Right lobe of liver (tissue), 6 donors: ENCODE results near the gene SLC6A18. TPM values are rescaled to one million over a fixed set of nuclear protein-coding genes. Genes with fewer than 3 reads are reported as not detected.

Source experiments
- ATAC-seq, 4 donors: fragments of 200-7000 bp; cut with Tn5 transposase; one replicate each; pipeline ENCODE4 v1.9.1; 2020; ENCODE audit warnings: mild to moderate bottlenecking in 4 of 4, moderate library complexity in 4 of 4
- DNase-seq, 3 donors: peaks; one replicate each; pipeline ENCODE4 v3.0.0-alpha.2; 2020
- H3K27ac ChIP-seq, 3 donors: fragments of 200-600 bp; one replicate each; pipeline ENCODE4 v1.8.0; 2022
- H3K27me3 ChIP-seq, 2 donors: fragments of 200-600 bp; one replicate each; pipeline ENCODE4 v1.8.0; 2022
- H3K36me3 ChIP-seq, 4 donors: fragments of 200-600 bp; sonication (generic) in 1 of 4; one replicate each; pipeline versions ENCODE4 v1.5.1 to v1.8.0; 2017 to 2022; ENCODE audit warnings: control low read depth in 1 of 4
- H3K4me1 ChIP-seq, 4 donors: fragments of 200-600 bp; sonication (generic) in 1 of 4; one replicate each; pipeline versions ENCODE4 v1.5.1 to v1.8.0; 2017 to 2022; ENCODE audit warnings: control low read depth in 1 of 4
- H3K4me3 ChIP-seq, 3 donors: fragments of 200-600 bp; one replicate each; pipeline ENCODE4 v1.8.0; 2022
- H3K9me3 ChIP-seq, 4 donors: fragments of 200-600 bp; sonication (generic) in 1 of 4; one replicate each; pipeline versions ENCODE4 v1.5.1 to v1.8.0; 2017 to 2022; ENCODE audit warnings: control low read depth in 1 of 4
- CTCF ChIP-seq, 4 donors: fragments of 200-600 bp in 3 of 4; fragments of 450-650 bp in 1 of 4; IDR thresholded peaks; one replicate each; pipeline versions ENCODE4 v1.5.1 to v1.8.0; 2016 to 2022; ENCODE audit warnings: antibody characterized with exemption in 4 of 4, mild to moderate bottlenecking in 2 of 4
- POLR2A ChIP-seq: fragments of 450-650 bp; IDR thresholded peaks from one replicate; pipeline ENCODE4 v1.6.1; 2017; ENCODE audit warnings: antibody characterized with exemption, mild to moderate bottlenecking
- WGBS: methylation state at CpG from one replicate; pipeline ENCODE4 v1.1.6; 2018; ENCODE audit warnings: low coverage, low lambda C conversion rate; ENCODE audit not compliant: insufficient coverage; ENCODE audit errors: missing lambda C conversion rate; 5-methylcytosine and 5-hydroxymethylcytosine counted together
- intact Hi-C, 2 donors: fragments of 100-400 bp; cut with DNase I; formaldehyde crosslinking; loops; one replicate each; pipeline versions ENCODE4 v1.11.2 to v1.14.1; 2022
- total RNA-seq, 6 experiments: library from RNA; depleted of rRNA in 2 of 6; stranded (reverse); fragments of >200 nt in 2 of 6; fragmentation: NEBNext Ultra II Directional in 3 of 6; extraction: Animal tissue kit (Norgen Biotek cat#: 25700) in 3 of 6; gene quantifications; one replicate each; pipeline versions ENCODE4 v1.1.0 to v1.2.4, GENCODE V29; 2016 to 2023
- donor health status: DM: no; HTN: yes; CAD: no.
- donor health status: DM: no; HTN: no; CAD: no.
- donor health status: DM: no; HTN: no; CAD: no.
- donor health status: DM: no; HTN: yes; CAD: no.
- donor health status: DM: no; HTN: yes; CAD: no.

SLC6A18 gene
- total RNA-seq, 6 experiments from 2014 or later, result not detected

GRCh38 chr5:1219098-1219767 is 5.9 kb upstream of the SLC6A18 start:
- intact Hi-C loops, result no loop called here
- ATAC-seq, result no peak
- 62% methylated on average over 6 of the region's 38 CpGs for WGBS

GRCh38 chr5:1219768-1220100 is 5.4 kb upstream of the SLC6A18 start:
- DNase-seq, result no peak
- 96% methylated on average over 3 of the region's 11 CpGs for WGBS
- H3K4me1 ChIP-seq, result no peaks in the 10 kb centered on the region
- no peaks in the 10 kb centered on the region for H3K9me3 ChIP-seq
- H3K36me3 ChIP-seq, result no peaks in the 10 kb centered on the region
- H3K27ac ChIP-seq, result no peak overlapping the region
- no peaks in the 10 kb centered on the region for H3K27me3 ChIP-seq
- intact Hi-C loops, result no loop called here
- no peak overlapping the region for H3K4me3 ChIP-seq
- no peak for ATAC-seq
- TF ChIP-seq POLR2A (no peak), CTCF (IDR thresholded peaks at IDR 0.05) (no peak)

More at GRCh38 chr5:1219098-1219767, 5.9 kb upstream of the SLC6A18 start:
- H3K27ac ChIP-seq, result no peak overlapping the region
- no peak for DNase-seq
- H3K36me3 ChIP-seq, result no peaks in the 10 kb centered on the region
- TF ChIP-seq POLR2A, result no peak
- TF ChIP-seq CTCF (IDR thresholded peaks at IDR 0.05), result no peak
- H3K27me3 ChIP-seq, result no peaks in the 10 kb centered on the region
- H3K4me3 ChIP-seq, result no peak overlapping the region
- no peaks in the 10 kb centered on the region for H3K4me1 ChIP-seq
- no peaks in the 10 kb centered on the region for H3K9me3 ChIP-seq

- intact Hi-C loops, result no loop called here
- Histone ChIP-seq H3K27me3 (no peaks in the 10 kb centered on the region), H3K4me1 (no peaks in the 10 kb centered on the region), H3K27ac (no peak overlapping the region), H3K36me3 (no peaks in the 10 kb centered on the region), H3K4me3 (no peak overlapping the region), H3K9me3 (no peaks in the 10 kb centered on the region)
- ATAC-seq (no peak), DNase-seq (no peak)
- WGBS, result 91% methylated on average over 3 of the region's 9 CpGs
- no peak for TF ChIP-seq CTCF (IDR thresholded peaks at IDR 0.05)
- TF ChIP-seq POLR2A, result no peak
Observed at GRCh38 chr5:1220351-1220750, 4.8 kb upstream of the SLC6A18 start.

- Histone ChIP-seq H3K4me1 (no peaks in the 10 kb centered on the region), H3K9me3 (no peaks in the 10 kb centered on the region), H3K27me3 (no peaks in the 10 kb centered on the region), H3K36me3 (no peaks in the 10 kb centered on the region), H3K4me3 (no peak overlapping the region), H3K27ac (no peak overlapping the region)
- DNase-seq (no peak), ATAC-seq (no peak)
- TF ChIP-seq POLR2A, result no peak
- TF ChIP-seq CTCF (IDR thresholded peaks at IDR 0.05), result no peak
- WGBS, result 75% methylated on average over 2 of the region's 19 CpGs
- intact Hi-C loops, result no loop called here
Observed at GRCh38 chr5:1220831-1221230, 4.3 kb upstream of the SLC6A18 start.

- ATAC-seq, result no peak
- intact Hi-C loops, result no loop called here
- Histone ChIP-seq H3K27ac (no peak overlapping the region), H3K4me3 (no peak overlapping the region), H3K36me3 (no peaks in the 10 kb centered on the region), H3K9me3 (no peaks in the 10 kb centered on the region), H3K27me3 (no peaks in the 10 kb centered on the region), H3K4me1 (no peaks in the 10 kb centered on the region)
- DNase-seq, result no peak
- 77% methylated on average over 6 of the region's 10 CpGs for WGBS
- TF ChIP-seq CTCF (IDR thresholded peaks at IDR 0.05) (no peak), POLR2A (no peak)
Observed at GRCh38 chr5:1221721-1222120, 3.5 kb upstream of the SLC6A18 start.
